SK-N-SH treated with all-trans-retinoic acid at 6 μM for 48 hours (cell line): ENCODE measurements around the gene PRR35.

Source experiments
- CSDC2 ChIP-seq: fragments of 250-450 bp; sonication (Bioruptor Pico); IDR thresholded peaks from 2 replicates; pipeline ENCODE4 v1.5.0; 2020; ENCODE audit warnings: mild to moderate bottlenecking, moderate library complexity
- GLIS3 ChIP-seq: fragments of 250-450 bp; sonication (Bioruptor Pico); IDR thresholded peaks from 2 replicates; pipeline ENCODE4 v1.5.0; 2020; ENCODE audit warnings: mild to moderate bottlenecking, moderate library complexity
- RARB ChIP-seq: fragments of 250-450 bp; sonication (Bioruptor Pico); IDR thresholded peaks from 2 replicates; pipeline ENCODE4 v1.8.0; 2021; ENCODE audit warnings: mild to moderate bottlenecking, moderate library complexity
- TCF4 ChIP-seq: fragments of 250-450 bp; sonication (Bioruptor Pico); IDR thresholded peaks from 2 replicates; pipeline ENCODE4 v1.8.0; 2021; ENCODE audit warnings: mild to moderate bottlenecking, moderate library complexity, borderline replicate concordance
- TOX ChIP-seq: fragments of 250-450 bp; sonication (Bioruptor Pico); IDR thresholded peaks from 2 replicates; pipeline ENCODE4 v1.8.0; 2021; ENCODE audit warnings: mild to moderate bottlenecking, moderate library complexity, borderline replicate concordance
- ZFP3 ChIP-seq: fragments of 250-450 bp; sonication (Bioruptor Pico); IDR thresholded peaks from 2 replicates; pipeline ENCODE4 v1.5.0; 2020; ENCODE audit warnings: mild to moderate bottlenecking, moderate library complexity
- ZFP30 ChIP-seq: fragments of 450-650 bp; formaldehyde crosslinking; IDR thresholded peaks from 2 replicates; pipeline ENCODE4 v1.5.0; 2022; ENCODE audit warnings: mild to moderate bottlenecking, moderate library complexity
- TF ChIP-seq, protein P1 (sequence below): fragments of 250-450 bp; sonication (Bioruptor Pico); IDR thresholded peaks from 2 replicates; pipeline ENCODE4 v1.5.1; 2020; ENCODE audit warnings: low read depth, mild to moderate bottlenecking, moderate library complexity
- TF ChIP-seq, protein P2 (sequence below): fragments of 250-450 bp; sonication (Bioruptor Pico); IDR thresholded peaks from 2 replicates; pipeline ENCODE4 v1.5.0; 2020; ENCODE audit warnings: mild to moderate bottlenecking, moderate library complexity
- TF ChIP-seq, protein P3 (sequence below): fragments of 250-450 bp; sonication (Bioruptor Pico); IDR thresholded peaks from 2 replicates; pipeline ENCODE4 v1.5.1; 2021; ENCODE audit warnings: mild to moderate bottlenecking, moderate library complexity

DNA sequence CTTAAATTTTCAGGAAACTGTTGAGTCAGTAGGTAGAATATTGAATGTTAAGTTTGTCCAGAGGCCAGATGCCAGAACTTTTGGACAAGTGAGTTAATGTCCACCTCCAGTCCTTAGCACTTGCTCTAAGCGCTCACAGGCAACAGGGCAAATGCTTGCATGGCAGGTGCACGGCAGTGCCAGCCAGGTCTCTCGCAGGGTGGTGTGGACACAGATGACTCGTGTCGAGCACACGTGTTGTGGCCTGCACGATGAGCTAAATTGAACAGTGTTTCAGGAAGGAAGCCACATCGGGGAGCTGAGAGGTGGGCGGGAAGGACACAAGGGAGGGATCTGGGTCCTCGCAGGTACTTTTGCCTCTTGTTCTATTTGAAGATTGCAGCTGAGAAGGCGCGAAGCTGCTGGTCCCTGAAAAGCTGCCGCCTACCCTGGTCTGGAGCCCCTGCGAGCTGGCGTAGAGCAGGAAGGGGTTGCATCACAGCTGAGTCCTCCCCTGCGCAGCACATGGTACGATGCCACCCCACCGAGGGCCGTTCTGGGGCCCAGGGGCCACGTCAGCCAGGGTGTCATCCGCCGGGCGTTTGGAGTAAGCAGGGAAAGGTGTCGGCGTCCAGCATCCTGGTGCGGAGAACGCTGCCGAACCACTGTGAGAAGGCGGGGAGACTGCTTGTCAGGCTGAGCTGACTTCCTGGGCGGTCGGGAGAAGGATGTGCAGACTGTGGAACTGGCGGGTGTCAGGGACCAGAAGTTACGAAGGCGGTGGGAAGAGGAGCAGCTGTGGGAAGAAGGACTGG lies 35.9 kb downstream of the PRR35 start:
- TF ChIP-seq ZFP30 (CRISPR knock-in tag) (no peak), RARB (CRISPR knock-in tag) (no peak), TOX (no peak), TCF4 (CRISPR knock-in tag) (no peak), GLIS3 (CRISPR knock-in tag) (no peak), ZFP3 (CRISPR knock-in tag) (no peak), CSDC2 (CRISPR knock-in tag) (no peak)
- TF ChIP-seq, protein P1, sequence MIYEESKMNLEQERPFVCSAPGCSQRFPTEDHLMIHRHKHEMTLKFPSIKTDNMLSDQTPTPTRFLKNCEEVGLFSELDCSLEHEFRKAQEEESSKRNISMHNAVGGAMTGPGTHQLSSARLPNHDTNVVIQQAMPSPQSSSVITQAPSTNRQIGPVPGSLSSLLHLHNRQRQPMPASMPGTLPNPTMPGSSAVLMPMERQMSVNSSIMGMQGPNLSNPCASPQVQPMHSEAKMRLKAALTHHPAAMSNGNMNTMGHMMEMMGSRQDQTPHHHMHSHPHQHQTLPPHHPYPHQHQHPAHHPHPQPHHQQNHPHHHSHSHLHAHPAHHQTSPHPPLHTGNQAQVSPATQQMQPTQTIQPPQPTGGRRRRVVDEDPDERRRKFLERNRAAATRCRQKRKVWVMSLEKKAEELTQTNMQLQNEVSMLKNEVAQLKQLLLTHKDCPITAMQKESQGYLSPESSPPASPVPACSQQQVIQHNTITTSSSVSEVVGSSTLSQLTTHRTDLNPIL (CRISPR knock-in tag) = no peak
- TF ChIP-seq, protein P2, sequence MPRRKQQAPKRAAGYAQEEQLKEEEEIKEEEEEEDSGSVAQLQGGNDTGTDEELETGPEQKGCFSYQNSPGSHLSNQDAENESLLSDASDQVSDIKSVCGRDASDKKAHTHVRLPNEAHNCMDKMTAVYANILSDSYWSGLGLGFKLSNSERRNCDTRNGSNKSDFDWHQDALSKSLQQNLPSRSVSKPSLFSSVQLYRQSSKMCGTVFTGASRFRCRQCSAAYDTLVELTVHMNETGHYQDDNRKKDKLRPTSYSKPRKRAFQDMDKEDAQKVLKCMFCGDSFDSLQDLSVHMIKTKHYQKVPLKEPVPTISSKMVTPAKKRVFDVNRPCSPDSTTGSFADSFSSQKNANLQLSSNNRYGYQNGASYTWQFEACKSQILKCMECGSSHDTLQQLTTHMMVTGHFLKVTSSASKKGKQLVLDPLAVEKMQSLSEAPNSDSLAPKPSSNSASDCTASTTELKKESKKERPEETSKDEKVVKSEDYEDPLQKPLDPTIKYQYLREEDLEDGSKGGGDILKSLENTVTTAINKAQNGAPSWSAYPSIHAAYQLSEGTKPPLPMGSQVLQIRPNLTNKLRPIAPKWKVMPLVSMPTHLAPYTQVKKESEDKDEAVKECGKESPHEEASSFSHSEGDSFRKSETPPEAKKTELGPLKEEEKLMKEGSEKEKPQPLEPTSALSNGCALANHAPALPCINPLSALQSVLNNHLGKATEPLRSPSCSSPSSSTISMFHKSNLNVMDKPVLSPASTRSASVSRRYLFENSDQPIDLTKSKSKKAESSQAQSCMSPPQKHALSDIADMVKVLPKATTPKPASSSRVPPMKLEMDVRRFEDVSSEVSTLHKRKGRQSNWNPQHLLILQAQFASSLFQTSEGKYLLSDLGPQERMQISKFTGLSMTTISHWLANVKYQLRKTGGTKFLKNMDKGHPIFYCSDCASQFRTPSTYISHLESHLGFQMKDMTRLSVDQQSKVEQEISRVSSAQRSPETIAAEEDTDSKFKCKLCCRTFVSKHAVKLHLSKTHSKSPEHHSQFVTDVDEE = no peak
- TF ChIP-seq, protein P3, sequence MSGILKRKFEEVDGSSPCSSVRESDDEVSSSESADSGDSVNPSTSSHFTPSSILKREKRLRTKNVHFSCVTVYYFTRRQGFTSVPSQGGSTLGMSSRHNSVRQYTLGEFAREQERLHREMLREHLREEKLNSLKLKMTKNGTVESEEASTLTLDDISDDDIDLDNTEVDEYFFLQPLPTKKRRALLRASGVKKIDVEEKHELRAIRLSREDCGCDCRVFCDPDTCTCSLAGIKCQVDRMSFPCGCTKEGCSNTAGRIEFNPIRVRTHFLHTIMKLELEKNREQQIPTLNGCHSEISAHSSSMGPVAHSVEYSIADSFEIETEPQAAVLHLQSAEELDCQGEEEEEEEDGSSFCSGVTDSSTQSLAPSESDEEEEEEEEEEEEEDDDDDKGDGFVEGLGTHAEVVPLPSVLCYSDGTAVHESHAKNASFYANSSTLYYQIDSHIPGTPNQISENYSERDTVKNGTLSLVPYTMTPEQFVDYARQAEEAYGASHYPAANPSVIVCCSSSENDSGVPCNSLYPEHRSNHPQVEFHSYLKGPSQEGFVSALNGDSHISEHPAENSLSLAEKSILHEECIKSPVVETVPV (CRISPR knock-in tag) = no peak
